UCSD-AML1 (cell line): ENCODE measurements around the gene ATP11B.

Experiments used
- DNase-seq: peaks from one replicate; lab custom pipeline; 2025; ENCODE audit not compliant: unreplicated experiment; lab: John Stamatoyannopoulos, UW

Gene ATP11B

DNA sequence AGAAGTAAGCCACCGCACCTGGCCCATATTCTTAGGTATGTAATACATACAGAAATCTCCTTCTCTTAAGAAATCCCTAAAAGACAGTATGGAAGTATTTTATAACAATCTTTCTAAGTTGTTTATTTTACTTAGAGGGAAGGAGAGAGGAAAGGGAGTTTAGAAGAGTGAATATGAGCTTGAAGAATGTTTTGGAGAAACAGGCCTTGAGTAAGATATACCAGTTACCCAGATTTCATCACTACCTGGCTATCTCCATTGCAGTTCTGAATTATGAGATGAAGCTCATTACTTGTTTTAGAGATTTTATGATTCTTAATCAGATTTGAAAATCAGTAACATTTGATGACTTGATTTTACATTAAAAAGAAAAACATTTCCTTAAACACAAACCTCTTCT, 115.2 kb downstream of the ATP11B start:
- DNase-seq = no peak

DNA sequence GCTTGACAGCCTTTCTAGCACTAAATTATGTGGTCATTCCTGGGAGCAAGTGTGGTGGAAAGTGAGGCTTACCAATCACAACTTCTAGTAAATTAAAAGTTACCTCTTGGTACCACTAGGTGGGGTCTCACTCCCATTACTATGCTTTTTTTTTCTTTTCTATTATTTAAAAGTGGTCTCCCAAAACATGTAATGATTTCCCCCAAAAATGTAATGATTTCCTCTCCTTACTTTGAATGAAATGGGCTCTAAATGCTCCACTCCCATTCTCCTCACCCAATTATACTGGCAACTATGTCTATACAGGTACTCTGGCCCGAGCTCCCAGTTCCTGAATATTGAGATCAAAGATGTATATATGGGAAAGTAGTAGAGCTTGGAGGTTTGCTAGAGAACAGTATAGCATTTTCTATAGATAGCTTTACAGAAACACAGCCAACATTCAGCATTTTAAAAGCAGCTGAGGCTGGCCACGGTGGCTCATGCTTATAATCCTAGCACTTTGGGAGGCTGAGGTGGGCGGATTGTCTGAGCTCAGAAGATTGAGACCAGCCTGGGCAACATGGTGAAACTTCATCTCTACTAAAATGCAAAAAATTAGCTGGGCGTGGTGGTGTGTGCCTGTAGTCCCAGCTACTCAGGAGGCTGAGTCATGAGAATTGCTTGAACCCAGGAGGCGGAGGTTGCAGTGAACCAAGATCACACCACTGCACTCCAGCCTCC, 116.2 kb downstream of the ATP11B start:
- no peak for DNase-seq

DNA sequence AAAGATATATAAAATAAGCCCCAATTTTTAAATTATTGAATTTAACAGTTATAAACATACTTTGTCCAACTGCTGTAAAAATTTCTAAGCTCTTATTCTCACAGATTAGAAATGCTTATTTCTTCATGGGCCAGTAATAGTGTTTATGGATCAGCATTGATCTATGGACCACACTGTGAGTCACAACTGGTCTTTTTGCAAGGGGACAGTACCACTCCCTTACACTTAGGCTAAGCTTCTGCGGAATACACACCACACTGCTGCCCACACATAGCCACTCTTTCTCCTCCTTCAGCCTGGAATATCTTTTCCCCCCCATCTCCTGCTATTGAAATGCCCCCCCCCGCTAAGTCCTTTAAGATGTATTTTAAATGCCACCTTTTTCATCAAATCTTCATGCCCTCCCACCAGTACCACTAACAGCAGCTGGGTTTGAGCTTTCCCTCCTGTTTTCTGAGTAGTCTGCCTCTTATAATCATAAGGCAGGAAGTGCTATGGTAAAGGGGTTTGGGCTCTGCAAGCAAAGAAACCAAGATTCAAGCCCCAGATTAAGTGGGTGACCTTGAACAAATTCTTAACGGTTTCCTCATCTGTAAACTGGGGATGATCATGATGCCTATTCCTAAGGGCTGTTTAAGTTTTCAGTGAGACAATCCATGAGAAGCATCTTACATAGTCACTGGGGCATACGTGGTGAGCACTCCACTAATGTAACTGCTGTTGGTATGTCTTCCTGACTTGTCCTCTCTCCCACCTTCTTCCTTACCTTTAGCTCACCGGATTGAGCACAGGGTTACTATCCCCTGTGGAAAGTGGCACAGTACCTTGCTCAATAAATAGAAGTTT, 117.9 kb downstream of the ATP11B start:
- DNase-seq = no peak

DNA sequence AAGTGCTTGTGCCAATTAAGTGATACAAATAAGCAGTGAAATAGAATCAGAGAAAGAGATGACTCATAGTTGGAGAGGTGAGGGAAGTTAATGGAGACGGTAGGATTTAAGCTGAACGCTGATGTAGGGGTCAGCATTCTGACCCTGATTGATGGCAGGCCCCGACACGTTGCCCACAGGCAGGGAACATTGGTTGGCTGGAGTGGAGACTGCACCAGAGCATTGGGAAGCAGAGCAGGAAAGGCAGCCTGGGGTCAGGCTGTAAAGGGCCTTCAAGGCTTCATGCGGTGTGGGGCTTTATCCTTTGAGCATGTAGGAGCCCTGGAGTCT, 118.4 kb downstream of the ATP11B start:
- DNase-seq = no peak

DNA sequence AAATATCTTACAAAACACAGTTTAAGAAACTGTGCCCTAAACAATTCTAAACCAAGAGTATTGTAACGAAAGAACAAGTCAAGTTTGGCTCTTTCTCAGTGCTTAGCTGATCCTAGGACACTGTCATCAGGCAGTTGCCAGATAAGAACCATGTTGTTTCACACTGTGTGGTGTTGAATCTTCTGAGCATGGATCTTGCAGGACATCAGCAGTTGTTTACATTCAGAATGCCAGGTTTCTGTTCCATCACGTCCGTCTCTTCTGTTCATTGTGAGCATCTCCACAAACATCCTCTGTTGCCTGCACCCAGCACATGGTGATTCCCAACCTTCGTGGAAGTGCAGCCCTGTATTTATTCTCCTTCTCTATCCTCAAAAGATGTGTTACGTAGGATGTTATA, 119.2 kb downstream of the ATP11B start:
- DNase-seq = no peak

DNA sequence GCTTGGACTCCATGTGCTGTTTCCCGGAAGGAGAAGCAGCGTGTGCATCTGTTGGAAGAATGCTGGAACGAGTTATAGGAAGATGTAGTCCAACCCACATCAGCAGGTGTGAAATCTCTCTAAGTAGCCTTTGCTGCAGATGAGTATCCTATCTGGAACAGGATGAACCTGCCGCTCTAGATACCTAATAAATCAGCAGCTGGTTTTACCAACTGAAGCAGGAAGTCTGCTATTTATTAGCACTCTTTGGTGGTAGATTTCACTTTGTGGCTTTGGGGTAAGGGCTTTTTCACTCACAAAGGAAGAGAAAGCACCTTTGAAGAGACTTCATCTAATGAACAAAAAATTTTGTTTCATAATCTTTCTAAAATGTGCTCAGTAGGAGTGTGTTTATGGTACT, 120.6 kb downstream of the ATP11B start:
- no peak for DNase-seq

DNA sequence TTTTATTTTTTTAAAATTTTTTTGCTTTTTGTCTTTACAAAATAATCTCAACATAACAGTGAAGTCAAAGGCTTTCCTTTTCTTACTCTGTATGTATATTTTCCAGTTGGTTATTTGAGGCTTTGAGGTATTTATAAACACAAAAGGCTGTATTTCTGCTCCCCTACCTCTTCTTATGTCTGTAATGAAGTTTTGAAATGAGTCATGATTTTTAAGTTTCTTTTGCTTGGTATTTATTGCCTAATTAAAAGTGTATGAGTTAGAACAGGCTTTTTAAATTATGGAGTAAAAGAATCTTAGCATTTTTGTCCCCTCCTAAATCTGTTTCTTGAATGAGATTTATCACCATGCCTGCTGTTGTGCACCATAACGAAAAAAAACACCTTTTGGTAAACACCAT, 121.0 kb downstream of the ATP11B start:
- DNase-seq = no peak

DNA sequence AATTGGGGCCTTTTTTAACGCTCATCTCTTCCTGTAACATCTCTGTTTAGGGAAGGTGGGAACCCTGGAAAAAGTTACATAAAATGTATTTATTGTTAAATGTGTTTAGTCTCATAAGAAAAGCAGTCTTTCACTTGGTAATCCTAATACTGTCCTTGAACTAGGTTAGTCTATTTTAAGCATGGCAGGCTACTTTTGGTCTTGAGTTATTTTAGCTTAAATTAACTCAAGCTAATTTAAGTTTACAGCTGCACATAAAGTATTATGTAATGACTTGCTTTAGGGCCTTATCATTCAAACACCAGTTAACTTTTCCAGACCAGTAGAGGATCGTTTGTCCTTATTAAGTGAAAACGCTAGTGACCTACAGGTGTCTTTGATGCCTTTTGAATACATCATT, 123.8 kb downstream of the ATP11B start:
- no peak for DNase-seq

DNA sequence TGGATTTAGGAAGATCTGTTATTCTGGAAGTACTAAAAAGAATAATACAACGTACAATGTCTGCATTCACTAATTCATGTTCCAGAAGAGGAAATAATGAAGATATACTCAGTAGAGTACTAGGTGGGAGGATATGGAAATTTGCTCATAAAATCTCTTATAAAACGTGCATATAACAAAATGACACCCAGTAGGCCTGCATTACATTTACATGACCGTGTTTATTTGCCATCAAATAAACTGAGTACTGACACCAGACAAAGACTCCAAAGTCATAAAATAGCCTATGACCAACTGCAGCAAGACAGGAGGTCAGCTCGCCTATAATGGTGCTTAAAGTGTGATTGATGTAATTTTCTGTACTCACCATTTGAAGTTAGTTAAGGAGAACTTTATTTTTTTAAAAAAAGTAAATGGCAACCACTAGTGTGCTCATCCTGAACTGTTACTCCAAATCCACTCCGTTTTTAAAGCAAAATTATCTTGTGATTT, 126.6 kb downstream of the ATP11B start:
- no peak for DNase-seq

DNA sequence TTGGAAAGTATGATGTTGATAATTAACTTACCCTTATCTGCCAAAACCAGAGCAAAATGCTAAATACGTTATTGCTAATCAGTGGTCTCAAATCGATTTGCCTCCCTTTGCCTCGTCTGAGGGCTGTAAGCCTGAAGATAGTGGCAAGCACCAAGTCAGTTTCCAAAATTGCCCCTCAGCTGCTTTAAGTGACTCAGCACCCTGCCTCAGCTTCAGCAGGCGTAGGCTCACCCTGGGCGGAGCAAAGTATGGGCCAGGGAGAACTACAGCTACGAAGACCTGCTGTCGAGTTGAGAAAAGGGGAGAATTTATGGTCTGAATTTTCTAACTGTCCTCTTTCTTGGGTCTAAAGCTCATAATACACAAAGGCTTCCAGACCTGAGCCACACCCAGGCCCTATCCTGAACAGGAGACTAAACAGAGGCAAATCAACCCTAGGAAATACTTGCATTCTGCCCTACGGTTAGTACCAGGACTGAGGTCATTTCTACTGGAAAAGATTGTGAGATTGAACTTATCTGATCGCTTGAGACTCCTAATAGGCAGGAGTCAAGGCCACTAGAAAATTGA, 127.3 kb downstream of the ATP11B start:
- peak; percentile 20 for DNase-seq

DNA sequence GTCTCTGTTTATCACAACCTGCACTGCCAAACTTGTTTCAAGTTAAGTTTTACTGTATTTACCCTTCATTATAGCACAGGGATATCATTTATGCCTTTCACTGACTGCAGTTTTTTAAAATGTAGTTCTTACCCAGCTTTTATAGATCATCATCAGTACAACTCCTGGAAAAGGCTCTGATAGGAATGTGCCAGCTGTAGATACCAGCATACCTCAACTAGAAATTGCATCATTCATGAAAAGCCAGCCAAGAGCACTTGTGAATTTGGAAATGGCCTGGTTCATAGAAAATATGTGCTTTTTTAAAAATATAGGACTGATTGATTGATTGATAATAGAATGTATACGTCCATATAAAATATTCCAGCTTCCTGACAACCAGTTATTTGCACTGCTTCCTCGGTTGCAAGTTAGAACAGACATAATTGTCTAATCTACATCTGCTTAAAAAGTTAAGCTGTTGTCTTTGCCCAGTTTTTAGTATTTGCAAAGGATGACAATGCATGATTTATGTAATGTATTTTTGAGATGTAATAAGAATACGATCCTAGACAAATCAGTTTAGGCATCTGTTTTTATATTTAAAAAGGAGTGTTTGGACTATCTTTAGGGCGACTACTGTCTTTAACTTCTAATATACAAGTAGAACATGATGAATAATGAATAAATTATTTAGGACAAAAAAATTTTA, 128.5 kb downstream of the ATP11B start:
- DNase-seq = no peak

DNA sequence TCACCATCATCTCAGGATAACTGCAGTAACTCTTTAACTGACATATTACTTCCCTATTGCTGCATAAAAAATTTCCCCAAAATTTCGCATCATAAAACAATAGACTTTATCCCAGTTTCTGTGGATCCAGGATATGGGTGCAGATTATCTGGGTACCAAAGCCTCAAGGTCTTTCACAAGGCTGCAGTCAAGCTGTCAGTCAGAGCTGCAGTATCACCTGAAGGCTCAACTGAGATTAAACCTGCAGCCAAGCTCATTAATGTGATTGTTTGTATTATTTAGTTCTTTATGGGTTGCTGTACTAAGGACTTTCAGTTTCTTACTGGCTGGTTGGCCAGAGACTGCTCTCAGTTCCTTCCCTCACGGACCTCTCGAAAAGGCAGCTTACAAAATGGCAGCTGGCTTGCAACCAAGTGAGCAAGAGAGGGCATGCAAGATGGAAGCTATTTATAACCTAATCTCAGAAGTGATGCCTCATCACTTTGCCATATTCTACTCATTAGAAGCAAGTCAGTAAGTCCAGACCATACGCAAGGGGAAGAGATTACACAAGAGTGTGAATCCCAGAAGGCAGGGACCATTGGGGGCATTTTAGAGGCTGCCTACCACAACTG, 132.1 kb downstream of the ATP11B start:
- no peak for DNase-seq

DNA sequence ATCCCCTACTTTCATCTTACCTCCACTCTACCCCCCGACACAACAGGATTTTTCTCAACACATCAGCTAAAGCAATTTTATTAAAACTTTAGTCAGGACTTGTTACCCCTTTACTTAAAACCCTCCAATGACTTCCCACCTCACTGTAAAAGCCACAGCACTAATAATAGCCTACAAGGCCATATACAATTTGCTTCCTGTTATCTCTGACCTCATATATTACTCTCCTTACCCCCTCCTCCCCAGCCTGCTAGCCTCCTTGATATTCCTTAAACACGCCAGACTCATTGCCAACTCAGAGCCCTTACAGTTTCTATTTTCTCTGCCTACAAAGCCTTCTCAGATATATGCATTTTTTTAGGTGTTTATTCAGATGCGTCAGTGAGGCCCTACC, 132.6 kb downstream of the ATP11B start:
- DNase-seq = no peak

DNA sequence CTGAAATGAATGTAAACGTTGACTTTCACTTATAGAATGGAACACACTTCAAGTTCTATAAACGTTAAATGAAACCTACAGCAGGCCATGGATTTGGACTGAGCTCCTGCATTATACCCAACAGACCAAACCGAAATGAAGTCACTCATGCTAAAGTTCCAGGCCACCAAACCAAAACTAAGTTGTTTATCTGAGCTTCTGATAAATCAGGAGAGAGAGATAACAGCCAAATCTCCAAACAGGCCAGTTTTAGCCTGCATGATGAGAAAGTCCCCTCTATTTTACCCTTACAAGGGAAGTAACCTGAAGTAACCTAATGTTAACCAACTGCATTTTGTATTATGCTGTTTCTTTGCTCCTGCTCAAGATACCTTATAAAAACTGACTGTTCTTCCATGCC, 142.5 kb downstream of the ATP11B start:
- no peak for DNase-seq

DNA sequence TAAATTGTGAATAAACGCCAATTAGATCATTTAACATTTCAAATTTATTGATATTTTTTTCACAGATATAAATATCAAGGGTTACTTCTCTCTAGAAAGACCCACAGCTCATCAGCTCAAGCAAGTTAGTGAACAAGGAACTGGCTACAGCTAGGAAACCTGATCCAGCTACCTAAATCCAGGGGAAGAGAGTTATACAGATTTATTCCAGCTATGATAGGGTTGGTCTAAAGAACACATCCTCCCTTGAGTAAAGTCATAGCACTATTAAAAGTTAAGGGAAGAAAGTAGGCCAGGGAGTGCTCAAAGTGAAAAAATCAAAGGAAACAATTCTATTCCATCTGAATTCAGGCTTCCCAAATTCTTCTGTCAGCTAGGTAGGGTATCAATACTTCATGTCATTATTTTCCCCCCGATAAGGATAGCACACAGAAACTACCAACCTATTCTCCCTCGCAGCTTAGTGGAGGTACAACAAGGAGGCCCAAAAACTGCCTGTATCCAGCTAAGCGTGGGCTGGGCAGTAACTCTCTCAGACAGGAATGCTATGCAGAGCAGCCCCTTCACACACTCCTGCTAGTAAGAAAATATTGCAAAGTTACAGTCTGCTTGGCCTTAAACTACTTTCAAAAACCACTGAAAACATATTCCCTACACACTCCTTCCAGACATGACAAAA, 143.1 kb downstream of the ATP11B start:
- no peak for DNase-seq

DNA sequence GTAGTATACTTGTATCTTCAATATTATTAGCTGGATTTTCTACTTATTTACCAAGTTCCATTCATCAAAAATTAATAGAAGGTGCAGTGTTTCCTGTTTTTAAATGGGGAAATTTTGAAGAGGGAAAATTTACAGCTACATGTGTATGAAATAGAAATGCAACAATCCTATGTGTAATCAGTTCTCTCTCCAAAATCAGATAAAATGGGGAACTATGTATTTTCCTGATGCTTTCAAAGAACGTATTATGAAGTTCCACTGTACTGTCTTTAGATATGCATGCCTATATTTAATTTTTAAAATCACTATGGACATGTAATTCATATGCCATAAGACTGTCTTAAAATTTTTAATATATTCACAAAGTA, 143.6 kb downstream of the ATP11B start:
- DNase-seq = no peak

DNA sequence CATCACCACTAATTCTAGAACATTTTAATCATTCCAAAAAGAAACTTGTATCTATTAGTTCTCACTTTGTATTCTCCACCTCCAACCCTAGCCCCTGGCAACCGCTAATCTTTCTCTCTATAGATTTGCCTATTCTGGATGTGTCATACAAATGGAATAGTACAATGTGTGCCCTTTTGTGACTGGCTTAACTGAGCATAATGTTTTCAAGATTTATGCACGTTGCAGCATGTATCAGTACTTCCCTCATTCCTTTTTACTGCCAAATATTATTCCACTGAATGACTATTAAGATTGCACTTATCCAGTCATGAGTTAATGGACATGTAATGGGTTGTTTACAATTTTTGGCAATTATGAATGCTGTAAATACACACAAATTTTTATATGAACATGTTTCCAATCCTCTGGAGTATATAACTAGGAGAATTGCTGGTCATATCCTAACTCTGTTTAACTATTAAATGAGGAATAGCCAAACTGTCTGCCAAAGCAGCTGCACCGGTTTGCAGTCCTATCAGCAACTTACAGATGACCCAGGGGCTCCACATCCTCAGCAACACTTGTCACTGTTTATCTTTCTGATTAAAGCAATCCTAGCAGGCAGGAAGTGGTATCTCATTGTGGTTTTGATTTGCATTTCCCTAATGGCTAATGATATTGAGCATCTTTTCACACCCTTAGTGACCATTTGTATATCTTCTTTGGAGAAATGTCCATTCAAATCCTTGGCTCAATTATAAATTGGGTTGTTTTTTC, 144.2 kb downstream of the ATP11B start:
- no peak for DNase-seq

DNA sequence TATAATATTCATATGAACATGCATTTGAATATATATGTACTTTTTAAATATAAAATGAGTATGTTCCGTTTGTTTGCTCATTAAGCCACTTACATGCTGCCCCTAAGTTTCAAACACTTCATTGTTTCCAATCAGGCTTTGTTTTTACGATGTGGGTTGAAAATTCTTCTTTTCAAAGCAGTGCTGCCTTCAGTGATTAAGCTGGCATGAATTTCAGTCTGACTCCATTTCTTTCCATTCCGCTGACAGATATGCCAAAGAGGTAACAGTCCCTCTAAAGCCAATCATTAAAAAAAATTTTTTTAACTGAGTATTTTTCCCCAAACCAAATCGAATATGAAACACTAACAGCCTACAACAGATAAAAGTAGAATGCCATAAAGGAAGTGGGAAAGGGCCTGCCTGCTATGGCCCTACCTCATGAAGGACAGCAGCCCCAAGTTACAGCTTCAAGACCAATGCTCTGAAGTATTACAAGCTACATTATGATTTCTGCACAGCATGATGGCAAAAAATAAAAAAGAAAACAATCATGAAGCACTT, 147.0 kb downstream of the ATP11B start:
- no peak for DNase-seq

DNA sequence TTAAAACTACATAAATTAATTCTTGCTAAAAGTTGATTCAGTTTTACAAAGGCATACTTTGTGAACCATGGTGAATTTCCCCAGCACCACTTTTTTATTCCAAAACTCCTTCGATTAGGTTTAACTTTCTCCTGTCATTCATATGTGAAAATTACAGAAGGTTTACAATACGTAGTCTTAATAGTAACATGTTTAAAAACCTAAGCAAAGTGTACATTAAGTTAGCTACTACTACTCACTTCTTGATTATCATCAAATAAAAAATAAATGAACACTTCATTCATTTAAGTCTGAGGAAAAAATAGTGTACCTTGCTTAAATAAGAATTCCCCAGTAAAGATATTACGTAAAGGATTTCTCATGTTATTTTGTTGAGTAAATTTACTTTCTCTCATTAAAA, 148.4 kb downstream of the ATP11B start:
- DNase-seq = no peak

DNA sequence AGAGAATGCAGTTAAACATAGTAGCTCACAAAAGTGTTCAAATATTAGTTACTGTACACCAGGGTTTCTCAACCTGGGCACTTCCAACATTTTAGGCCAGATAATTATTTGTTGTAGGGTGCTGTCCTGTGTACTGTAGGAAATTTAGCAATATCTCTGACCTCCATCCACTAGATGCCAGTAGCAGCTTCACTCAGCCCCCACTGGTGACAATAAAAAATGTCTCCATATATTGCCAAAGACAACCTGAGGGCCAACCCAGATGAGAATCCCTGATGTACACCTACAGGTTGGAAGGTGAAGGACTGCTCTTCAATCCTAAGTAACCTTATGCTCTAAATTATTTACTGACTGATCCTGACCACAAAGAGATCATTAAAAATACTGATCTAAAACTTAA, 154.6 kb downstream of the ATP11B start:
- DNase-seq = no peak
